A673 (cell line): ENCODE measurements around the gene STARD9.

Experiments
- CTCF ChIP-seq: fragments of 300-800, 200-600 bp; sonication (generic); conservative IDR thresholded peaks from 2 replicates; pipeline ENCODE4 v1.5.1; 2017; ENCODE audit warnings: low read depth, mild to moderate bottlenecking, antibody characterized with exemption, low read length, moderate library complexity, mixed read lengths
- EZH2 ChIP-seq: fragments of 200-600 bp; sonication (generic); IDR thresholded peaks from 2 replicates; pipeline ENCODE4 v1.6.1; 2017; ENCODE audit warnings: borderline replicate concordance, low read depth, mild to moderate bottlenecking, mixed read lengths, antibody characterized with exemption, low read length; ENCODE audit not compliant: poor library complexity, severe bottlenecking

- no peak for TF ChIP-seq EZH2
- TF ChIP-seq CTCF: no peak
Observed at GRCh38 chr15:42547918-42548248, 27.5 kb upstream of the STARD9 start.
